Hematopoietic multipotent progenitor cell treated with erythropoietin and hydrocortisone succinate and interleukin-3 and kit ligand, for 15 days (in vitro differentiated cells): ENCODE results near the gene TMEM17.

Source experiments
- DNase-seq: peaks from one replicate; pipeline ENCODE4 v3.0.0-alpha.2; 2015; ENCODE audit warnings: low spot score

TMEM17 gene

GRCh38 chr2:62472312-62472711, 33.7 kb downstream of the TMEM17 start:
- DNase-seq: no peak

GRCh38 chr2:62471816-62472215, 34.2 kb downstream of the TMEM17 start:
- DNase-seq: no peak

- no peak for DNase-seq
Observed at GRCh38 chr2:62471404-62471803, 34.6 kb downstream of the TMEM17 start.

- no peak for DNase-seq
Observed at GRCh38 chr2:62469548-62469947, 36.4 kb downstream of the TMEM17 start.

- DNase-seq: no peak
Observed at GRCh38 chr2:62469114-62469513, 36.9 kb downstream of the TMEM17 start.

- no peak for DNase-seq
Observed at GRCh38 chr2:62467475-62468321, 38.3 kb downstream of the TMEM17 start.

GRCh38 chr2:62467100-62467474, 38.9 kb downstream of the TMEM17 start:
- no peak for DNase-seq

GRCh38 chr2:62466503-62466854, 39.5 kb downstream of the TMEM17 start:
- DNase-seq: no peak

DNA sequence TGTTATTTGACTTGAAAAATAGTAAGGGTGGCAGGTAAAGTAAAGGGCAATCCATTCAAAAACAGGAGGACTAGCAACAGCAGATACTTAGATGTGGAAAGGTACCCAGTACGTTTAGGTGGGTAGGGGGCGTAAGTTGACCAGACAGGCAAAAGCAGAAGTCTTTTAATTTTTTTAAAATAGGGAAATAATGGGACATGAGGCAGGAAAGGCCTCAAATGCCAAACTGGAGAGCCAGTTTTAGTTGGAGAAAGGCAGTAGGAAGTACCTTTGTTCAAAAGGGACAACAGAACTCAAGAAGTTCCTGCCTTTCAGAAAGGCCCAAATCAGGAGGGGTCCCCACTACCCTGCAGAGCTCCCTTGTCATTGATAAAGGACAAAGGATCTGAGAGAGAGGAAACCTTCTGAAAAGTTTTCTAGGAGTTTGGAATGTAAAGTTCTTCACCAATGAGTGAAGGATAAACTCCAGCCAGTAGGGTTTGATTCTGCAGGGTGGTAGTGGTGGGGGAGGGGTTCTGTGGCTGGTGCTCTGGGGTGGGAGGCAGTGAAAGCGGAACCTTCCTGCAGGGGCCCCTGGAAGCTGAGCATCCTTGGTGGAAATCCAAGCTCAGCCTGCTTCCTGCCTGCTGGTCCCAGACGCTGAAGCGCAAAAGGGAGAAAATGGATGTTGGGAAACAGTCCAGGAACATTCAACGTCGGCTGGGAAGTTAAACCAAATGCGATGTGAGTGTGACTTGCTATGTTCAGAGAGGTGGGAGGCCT, 40.1 kb downstream of the TMEM17 start:
- DNase-seq: no peak

DNA sequence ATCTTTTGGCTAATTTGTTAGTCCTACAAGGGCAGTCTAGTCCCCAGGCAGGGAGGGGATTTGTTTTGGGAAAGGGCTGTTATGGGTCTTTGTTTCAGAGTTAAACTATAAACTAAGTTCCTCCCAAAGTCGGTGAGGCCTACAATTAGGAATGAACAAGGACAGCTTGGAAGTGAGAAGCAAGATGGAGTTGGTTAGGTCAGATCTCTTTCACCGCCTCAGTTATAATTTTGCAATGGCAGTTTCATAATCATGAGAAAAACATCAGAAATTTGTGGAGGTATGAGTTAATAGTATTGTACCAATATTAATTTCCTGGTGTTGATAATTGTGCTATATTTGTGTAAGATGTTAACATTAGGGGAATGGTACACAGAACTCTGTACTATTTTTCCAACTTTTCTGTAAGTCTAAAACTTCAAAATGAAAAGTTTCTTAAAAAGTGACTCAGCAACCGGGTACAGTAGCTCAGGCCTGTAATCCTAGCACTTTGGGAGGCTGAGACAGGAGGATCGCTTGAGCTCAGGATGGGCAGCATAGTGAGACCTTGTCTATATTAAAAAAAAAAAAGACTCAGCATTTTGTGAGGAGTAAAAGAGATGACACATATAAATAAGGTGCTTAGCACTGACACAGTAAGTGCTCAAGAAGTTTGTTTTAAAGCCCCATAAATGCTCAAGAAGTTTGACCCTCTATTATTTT, 40.8 kb downstream of the TMEM17 start:
- no peak for DNase-seq

- DNase-seq: no peak
Observed at GRCh38 chr2:62464221-62465007, 41.6 kb downstream of the TMEM17 start.

GRCh38 chr2:62462211-62462610, 43.8 kb downstream of the TMEM17 start:
- no peak for DNase-seq

GRCh38 chr2:62461707-62462106, 44.3 kb downstream of the TMEM17 start:
- DNase-seq: no peak

GRCh38 chr2:62461017-62461553, 44.9 kb downstream of the TMEM17 start:
- DNase-seq: no peak

DNA sequence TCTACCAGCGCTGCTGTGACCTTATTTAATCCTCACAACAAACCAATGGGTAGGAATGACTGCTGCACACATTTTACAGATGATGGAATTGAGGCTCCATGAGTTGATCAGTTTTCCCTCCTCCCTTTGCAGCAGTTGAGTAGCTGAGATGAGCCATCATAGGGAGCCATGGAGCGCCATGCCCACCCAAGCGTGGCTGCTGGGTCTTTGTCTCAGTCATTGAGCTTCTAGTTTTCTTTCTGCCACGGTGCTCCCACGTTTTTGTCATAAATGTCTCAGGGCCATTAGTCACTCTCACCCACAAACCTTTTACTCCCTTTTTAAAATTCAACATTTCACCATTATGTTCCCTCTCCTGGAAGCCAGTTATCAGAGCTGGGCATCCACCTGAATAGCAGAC, 45.8 kb downstream of the TMEM17 start:
- DNase-seq: no peak

GRCh38 chr2:62459672-62460071, 46.3 kb downstream of the TMEM17 start:
- no peak for DNase-seq

- DNase-seq: no peak
Observed at GRCh38 chr2:62459106-62459505, 46.9 kb downstream of the TMEM17 start.

GRCh38 chr2:62458671-62459081, 47.3 kb downstream of the TMEM17 start:
- no peak for DNase-seq

DNA sequence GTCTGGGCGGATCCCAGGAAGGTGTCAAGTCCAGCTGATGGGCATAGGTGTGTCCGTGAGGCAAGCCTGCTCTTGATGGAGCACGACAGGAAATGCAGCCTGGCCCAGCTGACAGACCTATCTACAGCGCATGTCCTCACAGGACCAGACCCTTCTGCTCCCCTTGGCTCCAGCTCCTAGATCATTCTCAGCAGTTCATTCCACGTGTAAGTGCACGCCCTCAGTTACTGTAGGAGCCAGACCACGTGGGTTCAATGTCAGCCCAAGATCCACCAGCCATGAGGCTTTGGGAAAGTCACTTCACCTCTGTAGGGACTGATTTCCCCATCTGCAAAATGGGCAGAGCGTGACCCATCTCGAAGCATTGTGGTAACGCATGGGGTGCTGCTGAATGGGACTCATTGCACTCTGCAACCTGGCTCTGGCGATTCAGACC, 47.8 kb downstream of the TMEM17 start:
- DNase-seq: no peak

DNA sequence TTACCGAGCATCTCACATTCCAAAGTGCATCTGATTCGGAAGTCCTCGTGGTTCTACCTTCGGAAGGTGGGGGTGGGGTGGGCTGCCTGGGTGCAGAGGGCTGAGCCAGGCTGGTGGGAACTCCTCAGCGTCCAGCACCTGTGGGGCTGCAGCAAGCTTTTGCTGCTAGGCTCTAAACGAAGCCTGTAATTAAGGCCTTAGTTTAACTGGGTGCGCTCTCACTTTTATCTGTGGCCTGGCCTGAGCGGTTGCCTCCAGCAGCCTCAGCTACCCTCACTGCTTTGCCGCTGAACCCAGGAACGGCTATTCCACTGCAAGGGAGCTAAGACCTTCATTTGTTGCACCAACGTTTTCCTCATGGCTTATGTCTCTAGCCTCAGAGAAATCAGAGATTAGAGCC, 48.4 kb downstream of the TMEM17 start:
- no peak for DNase-seq

DNA sequence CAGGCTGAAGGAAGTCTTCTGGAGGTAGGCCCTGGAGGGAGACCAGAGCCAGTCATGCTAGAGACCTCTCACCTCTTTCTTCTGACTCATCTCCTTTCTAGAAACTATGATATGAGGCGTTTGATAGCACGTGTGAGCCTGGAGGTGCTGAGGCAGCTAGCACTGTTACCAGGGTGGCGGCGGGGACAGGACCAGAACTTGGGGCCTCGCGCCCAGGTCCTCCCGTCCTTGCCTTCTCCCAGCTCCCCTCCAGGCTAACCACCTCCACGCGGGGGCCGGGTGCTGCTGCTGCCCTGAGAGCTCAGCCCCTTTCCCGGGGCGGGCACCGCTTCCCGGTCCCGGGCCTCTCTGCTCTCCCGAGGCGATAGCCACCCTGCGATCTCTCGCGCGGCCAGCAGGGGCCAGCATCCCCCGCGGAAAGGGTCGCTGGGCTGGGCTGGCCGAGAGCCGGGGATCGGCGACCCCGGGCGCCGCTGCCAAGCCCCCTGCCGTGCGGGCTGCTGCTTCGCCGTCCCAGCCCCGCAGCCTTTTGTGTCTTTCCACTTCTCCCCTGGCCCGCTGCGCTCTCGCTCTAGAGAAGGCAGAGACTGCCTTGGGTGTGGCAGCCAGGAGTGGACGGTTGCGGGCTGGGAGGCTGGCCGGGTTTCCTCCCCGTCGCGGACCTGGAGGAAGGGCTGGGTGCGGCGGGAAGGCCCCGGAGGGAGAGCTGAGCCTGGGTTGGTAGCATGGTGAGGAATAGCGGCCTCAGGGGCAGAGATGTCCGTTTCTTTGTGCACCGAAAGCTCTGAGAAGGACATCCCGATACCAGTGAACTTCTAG, 49.1 kb downstream of the TMEM17 start:
- DNase-seq: peak; percentile 56
